Stimulated activated CD8-positive, alpha-beta memory T cell treated with anti-CD3 and anti-CD28 coated beads, Interleukin-7, amount 100 ng/mL, for 48 hours (primary cell): Measurements from ENCODE around the gene TNIK.
"Not testable (repeated sequence)": the region's sequence is repeated elsewhere in the genome, so short reads cannot be mapped to it uniquely, and the experiment has no call there.

ENCODE experiments used
- DNase-seq, 2 donors: peaks; one replicate each; pipeline ENCODE4 v3.0.0-alpha.2; 2020; ENCODE audit warnings: low read depth in 1 of 2; ENCODE audit errors: extremely low read depth in 1 of 2

TNIK gene

DNA sequence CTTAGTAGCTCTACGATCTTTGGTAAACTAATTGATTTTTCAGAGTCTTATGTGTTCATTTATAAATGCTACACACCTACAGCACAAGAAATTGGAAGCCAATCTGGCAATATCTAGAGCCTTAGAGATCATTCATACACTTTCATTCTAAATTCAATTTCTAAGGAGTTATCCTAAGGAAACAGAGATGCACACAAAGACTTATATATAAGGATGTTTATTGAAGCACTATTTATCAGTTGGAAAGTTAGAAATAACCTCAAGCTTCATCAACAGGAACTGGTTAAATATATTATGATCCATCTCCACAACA is 12.7 kb downstream of the TNIK start:
- DNase-seq, result not testable (repeated sequence)

DNA sequence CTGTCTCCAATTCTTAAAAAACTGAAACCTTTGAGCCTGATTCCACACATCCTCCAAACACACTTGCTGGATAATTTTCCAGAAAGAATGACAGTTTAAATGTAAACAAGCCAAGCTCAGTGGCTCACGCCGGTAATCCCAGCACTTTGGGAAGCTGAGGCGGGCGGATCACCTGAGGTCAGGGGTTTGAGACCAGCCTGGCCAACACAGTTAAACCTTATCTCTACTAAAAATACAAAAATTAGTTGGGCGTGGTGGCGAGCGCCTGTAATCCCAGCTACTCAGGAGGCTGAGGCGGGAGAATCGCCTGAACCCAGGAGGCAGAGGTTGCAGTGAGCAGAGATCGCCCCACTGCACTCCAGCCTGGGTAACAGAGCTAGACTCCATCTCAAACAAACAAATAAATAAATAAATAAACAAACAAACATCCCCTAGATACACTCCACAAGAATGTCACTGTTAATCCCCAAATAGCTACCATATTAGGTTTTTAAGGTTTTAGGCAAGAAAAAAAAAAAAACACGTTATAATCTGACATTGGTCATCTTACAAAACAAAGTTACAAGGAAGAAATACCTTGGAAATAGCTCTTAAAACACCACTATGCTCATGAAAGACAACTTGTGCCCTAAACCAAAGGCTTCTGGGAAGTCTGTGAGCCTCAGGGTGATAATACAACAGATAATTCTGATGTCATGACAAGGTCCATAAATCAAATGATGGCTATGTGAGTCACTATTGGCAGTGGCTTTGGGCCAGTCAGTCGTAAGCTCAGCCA is 13.2 kb downstream of the TNIK start:
- DNase-seq, result no peak

DNA sequence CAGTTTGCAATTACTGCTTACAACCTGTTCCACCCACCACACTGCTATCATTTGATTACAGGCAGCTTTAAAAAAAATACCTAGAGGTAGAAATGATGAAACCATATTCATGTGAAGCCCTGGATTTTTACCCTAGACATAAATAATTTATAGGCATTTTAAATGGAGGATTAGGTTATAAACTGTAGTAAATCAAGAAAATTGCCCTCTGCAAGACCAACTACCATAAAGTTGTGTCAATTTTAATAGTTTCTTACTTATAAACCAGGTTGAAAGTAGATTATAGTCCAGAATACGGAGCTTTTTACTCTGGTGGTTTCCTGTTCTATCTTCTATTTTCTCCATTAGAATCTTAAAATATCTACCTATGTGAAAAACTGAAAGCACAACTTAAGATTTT is 13.9 kb downstream of the TNIK start:
- DNase-seq, result no peak

DNA sequence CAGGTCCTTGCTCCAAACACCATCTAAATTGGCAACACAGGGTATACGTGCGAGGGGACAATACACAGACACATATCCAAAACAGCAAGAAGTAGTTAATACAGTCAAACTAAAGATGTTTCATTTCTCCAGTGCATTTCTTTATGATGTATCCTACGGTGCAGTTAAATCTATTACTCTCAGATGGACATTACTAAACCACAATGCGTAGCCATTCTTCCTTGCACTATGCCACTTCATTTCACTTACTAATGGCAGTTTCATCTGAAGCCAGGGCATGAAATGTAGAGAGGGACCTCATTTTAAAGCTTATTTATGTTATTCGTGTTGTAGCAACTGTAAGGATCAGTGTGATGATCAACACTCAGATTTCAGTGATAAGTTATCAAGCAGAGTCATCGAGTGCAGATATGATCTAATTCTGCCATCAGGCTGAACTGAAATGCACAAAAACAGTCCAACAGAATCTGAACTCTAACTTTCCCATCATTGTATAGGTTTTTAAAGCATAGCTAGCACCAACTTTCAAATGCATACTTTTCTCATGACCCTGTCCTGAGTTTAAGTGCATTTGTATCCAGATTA is 14.5 kb downstream of the TNIK start:
- DNase-seq, result no peak

DNA sequence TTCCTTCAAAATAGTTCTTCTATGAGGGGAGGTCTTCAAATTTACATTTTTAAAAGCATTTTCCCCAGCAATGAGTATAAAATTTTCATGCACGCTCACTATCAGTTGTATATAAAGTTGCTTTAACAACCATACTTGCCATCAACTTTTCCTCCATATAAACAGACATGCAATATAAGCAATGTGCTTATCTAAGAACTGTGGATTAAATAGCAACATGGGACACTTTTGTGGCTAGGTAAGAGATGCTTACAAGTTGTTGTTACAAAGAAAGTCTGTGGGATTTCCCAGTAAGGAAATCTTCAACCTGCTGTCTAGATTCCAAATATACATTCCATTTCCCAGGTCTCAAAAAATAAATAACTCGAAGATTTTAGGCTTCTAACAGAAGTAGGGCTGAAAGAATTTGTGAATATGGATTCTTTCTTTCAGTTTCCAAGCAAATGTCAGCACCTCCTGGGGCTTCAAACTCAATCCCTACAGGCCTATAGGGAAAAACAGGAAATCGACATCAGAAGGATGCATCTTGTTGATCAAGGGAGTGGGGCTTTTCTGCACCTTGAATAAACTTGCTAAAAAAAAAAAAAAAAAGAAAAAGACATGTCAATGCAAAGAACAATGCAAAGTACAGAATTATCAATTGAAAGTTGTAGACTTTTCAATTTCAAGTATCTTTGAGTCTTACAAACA is 16.1 kb downstream of the TNIK start:
- DNase-seq, result no peak

DNA sequence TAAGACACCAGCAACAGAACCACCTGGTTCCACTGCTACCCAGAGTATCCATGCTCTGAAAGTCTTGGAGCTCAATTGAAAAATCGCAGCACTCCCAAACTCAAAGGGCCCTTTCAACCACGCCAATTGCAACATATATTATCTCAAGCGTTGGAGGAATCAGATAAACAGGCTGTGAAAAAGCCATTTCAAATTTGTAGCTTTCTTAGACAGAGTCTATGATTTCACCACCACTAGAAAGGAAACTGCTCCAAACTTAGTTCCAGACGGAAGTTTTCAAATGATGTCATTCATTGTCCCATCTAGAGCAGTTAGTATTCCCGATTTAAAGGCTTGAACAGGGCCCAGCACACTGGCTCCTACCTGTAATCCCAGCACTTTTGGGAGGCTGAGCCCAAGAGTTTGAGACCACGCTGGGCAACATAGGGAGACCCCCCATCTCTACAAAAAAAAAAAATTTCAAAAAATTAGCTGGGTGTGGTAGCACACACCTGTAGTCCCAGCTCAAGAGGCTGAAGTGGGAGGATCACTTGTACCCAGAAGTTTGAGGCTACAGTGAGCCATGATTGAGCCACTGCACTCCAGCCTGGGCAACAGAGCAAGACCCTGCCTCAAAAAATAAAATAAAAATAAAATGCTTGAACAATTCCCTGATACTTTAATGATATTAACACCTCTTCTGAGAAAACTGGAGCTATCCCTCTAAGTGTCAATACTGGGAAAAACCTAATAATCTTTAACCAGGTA is 16.8 kb downstream of the TNIK start:
- no peak for DNase-seq

DNA sequence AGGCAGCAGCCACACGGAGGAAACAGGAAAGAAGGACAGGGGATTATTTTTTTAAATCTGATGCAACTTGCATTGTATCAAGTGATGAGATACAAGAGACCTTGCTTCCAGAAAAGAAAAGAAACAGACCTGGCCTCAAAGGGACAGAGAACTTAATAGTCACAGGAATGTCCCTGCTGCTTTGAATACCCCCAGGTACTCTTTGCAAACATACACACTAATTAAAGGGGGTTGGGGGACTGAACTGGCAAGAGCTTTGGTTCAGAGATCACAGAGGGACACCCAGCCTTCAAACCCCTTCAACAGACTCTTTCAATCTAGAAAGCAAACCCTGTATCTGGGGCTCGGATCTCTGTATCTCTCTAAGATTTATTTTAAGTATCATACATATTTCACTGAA is 18.0 kb downstream of the TNIK start:
- no peak for DNase-seq

DNA sequence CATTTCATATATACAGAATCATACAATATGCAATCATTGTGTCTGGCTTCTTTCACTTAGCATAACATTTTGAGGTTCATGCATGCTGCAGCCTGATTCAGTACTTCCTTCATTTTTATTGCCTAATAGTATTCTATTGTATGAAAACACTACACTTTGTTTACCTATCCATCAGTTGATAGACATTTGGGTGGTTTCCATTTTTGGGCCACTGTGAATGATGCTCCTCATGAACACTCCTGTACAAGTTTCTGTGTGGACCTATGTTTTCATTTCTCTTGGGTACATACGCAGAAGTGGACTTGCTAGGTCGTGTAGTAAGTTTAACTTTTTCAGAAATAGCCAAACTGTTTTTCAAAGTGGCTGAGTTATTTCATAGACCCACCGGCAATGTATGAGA is 18.8 kb downstream of the TNIK start:
- no peak for DNase-seq

DNA sequence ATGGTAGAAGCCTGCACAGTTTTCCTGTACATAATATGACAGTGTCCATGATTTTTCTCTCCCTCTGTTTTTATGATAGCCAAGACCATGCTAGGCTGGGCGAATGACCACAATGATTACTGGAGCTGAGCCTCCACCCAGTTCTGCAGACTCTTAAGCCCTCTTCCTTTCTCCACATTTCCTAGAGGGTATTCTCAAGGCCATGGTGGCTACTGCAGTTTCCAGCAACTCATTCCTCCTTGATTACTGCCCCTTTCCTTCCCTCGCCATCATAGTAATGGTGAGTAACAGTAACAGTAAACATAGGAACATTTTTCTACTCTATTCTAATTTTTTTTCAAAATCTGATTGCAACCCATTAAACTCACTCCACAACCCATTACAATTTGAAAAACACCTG is 20.2 kb downstream of the TNIK start:
- no peak for DNase-seq

DNA sequence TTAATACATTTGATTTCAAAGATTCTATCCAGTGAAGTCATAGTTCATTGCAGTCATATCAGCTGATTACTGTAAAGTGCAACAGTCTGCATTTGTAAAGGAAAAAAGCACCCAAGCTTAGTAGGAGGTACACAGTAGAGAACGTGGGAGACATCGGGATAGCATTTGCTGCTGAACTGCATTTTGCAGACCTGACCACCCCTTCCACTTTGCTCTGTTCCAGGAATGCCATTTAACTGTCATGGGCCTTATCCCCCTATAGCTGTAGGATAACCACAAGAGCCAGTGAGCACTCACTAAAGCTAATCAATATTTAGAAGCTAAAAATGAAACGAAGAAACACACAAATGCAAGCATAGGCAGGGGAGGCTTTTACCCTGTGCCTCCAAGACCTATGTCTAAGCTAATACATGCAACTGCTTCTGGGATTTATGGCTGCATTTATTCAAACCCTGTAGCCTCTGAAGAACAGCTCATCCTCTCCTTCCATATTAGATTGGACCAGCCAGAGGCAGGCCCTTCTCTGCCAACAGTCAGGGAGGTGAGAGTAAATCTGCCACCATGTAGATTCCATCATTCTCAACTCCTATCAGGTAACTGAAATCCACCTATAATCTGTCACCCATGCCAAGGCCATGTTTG is 23.0 kb downstream of the TNIK start:
- DNase-seq, result no peak

DNA sequence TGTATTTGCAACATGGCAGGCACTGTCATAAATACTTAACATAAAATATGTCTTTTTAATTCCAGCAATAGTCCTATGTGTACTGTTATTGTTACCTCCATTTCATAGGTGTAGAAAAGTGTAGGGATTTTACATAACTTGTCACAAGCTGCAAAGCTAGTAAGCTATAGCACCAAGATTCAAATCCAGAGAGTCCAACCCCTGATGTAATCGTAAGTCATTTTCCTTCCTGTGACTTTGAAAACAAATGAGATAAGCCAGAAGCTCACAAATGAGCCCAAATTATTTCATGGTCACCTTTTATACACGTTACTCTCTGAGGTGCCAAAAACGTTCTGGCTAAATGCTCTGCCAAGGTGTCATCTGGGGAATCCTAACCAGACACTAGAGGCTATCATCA is 23.8 kb downstream of the TNIK start:
- DNase-seq, result no peak

DNA sequence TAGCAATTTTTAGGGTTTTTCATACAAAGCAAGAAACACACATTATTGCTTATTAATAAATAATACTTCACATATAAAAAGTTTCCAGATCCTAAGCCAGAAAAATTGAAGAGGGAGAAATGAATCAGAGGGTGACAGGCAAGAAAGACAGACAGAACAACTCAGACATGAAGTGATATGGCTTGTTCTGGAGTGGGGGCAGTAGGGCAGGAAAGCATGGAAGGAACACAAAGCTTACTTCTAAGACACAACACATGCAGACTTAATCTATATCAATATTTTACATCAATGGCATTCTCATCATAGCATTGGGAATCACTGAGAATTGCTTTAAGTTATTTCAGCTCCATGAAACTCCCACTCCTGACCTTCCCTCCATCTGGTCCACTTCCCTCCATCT is 24.4 kb downstream of the TNIK start:
- DNase-seq, result no peak

DNA sequence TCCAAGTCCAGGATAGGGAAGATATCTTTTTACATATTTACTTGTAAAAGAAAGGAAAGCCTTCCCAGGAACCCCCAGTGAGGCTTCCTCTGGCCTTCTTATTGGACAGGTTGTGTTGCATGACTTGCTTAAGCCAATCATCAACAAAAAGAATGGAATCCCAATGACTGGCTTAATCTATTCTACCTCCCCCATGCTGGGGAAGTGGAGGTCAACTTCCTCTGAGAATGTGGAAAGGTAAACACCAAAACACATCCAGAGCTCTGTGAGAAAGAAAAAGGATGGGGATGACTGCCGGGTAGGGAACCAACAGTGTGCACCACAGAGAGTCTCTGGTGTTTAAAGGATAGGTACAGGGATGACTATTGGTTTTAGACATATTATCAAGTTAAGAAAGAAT is 25.1 kb downstream of the TNIK start:
- no peak for DNase-seq

DNA sequence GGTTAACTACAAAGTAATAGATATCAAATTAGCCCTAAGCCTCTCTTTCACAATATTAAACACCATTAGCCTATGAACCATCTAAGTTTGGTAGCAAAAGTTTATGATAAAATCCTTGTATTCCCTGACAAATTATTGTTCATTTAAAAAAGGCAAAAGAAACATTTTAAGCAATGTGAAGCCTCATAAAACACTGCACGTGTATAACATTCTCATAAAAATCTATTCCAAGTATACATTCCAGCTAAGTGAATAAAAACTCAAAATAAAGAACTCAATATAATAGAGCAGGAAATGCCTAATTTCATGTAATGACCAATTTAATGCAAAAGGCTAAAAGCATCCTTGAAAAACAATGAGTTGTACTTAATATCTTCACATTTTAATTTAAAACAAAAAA is 27.7 kb downstream of the TNIK start:
- no peak for DNase-seq

DNA sequence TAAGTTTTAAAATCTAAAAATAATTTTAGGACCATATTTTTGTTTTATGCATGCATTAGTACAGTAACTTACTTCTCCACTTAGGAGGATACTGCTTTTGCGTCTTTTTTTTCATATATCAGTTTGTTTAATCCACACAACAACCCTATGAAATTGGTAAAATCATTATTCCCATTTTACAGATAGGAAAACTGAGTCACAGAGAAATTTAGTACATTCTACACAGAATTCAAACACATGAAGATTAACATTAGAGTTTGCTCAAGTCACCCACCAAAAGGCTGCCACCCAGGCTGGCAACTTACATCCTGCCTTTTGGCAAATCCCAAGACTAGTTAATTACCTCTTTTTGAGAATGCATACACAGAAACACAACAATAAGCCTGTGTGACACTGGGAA is 28.7 kb downstream of the TNIK start:
- no peak for DNase-seq

DNA sequence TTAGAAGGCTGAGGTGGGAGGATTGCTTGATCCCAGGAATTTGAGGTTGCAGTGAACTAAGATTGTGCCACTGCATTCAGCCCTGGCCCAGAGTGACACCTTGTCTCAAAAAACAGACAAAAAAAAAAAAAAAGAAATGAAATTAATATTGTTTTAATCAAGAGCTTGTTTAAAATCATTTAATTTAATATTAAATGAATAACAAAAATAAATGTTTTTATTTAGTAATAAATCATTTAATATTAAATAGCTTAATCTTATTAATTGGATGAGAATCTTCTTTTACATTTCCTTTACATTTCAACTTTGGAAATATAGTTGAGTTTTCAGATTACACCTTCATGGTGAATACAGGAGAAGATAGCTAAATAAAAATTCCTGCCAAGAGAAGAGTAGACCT is 29.7 kb downstream of the TNIK start:
- no peak for DNase-seq

DNA sequence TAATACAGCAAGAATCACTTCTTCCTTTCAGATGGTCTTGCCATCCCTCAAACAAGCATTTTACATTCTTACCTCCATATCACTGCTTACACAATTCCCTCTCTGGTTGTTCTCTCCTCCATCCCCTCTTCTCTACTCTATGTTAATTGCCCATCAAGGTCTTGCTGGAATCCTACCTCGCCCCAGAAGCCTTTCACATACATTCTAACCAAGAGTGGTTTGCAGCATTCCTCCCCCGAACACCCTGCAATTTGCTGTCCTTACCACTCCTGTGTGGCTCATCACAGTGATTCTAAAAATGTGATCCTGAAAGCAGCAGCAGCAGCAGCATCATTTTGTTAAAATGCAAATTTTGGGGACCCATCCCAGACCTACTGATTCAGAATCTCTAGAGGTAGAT is 30.6 kb downstream of the TNIK start:
- DNase-seq, result no peak

DNA sequence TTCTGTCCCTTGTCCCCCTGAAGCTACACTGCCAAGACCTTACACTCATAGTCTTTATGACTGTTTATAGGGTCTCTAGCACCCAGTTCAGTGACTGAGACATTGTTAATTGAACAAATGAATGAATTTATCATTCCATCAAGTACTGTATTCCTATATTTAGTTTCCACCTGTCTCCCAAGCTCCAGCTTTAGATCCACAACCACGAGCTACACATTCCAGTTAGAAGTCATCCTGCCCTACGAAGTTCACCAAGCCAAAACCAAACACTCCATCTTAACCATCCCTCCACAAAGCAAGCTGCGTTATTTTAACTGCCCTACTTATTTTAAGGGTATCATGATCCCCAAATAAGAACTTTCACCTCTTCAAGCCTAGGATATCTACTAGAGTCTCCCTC is 31.3 kb downstream of the TNIK start:
- no peak for DNase-seq

DNA sequence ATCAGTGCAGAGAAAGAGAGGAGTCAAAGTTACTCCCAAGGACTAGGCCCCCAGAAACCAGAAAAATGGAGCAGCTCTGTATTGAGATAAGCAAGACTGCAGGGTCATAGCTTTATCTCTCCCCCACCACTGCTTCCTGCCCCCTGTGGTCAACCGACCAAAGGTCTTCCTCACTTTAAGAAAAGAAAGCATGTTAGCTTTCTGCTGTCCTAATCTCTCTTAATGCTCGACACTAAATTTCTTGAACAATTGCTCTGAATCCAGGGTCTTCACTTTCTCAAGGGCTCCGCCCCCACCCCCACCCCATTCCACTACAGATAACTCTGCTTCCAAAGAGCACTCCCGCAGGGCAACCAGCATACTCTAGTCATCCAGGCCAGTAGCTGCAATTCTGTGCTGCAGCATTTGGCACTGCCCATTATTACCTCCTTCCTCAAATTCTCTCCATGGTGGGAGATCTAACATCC is 31.9 kb downstream of the TNIK start:
- DNase-seq, result no peak

DNA sequence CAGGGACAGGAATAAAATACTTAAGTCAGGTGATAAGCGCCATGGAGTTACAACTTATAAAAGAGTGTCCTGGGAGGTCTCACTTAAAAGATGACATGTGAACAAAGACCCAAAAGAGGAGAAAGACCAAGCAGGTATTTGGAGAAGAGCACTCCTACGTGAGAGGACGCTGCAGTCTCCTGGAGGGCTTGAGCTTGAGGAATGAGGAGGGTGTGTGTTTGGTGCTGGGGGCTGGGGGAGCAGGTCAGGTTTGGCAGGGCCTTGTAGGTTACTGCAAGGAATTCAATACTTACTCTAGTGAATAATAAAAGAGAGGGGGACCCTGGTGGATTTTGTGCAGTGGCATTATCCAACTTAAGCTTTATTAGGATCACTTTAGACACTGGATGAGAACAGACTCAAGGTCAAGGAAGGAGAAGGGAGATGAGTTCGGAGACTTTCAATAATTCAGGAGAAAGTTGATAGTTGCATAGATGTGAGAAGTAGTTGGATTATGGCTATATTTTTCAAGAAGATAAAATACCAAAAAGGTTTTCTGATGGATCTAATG is 32.4 kb downstream of the TNIK start:
- no peak for DNase-seq

DNA sequence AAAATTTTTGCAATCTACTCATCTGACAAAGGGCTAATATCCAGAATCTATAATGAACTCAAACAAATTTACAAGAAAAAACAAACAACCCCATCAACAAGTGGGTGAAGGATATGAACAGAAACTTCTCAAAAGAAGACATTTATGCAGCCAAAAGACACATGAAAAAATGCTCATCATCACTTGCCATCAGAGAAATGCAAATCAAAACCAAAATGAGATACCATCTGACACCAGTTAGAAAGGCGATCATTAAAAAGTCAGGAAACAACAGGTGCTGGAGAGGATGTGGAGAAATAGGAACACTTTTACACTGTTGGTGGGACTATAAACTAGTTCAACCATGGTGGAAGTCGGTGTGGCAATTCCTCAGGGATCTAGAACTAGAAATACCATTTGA is 36.1 kb downstream of the TNIK start:
- DNase-seq, result not testable (repeated sequence)
